HG03064 (cell line): ENCODE results near the gene FKBP15.

Source experiments
- ATAC-seq: cut with Tn5 transposase; IDR thresholded peaks from one replicate; pipeline ENCODE4 v1.9.1; 2021; ENCODE audit warnings: low read depth; ENCODE audit not compliant: unreplicated experiment

FKBP15 gene

GRCh38 chr9:113184539-113184938, 36.5 kb downstream of the FKBP15 start:
- ATAC-seq = no peak

GRCh38 chr9:113183956-113184488, 37.1 kb downstream of the FKBP15 start:
- no peak for ATAC-seq

GRCh38 chr9:113181165-113181564, 39.9 kb downstream of the FKBP15 start:
- ATAC-seq = no peak

- no peak for ATAC-seq
Measured at GRCh38 chr9:113179839-113180238, 41.2 kb downstream of the FKBP15 start.

DNA sequence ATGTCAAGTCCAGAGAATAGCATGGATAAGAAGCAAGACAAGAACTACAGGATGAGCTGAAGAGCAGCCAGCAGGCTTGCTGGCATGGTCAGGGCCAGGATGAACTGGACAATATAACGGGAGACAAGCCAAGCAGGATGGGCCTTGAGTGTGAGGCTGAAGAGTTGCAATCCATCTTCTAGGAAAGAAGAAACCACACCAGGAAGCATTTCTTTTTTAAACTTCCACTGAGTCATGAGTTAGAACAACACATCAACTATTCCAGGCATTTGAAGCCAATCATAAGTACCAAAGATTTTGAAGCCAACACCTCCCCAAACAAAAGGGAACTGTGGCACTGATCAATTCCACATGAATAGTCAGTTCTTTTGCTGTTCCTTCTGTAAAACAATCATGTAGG, 43.0 kb downstream of the FKBP15 start:
- no peak for ATAC-seq

GRCh38 chr9:113177251-113177650, 43.8 kb downstream of the FKBP15 start:
- no peak for ATAC-seq

- no peak for ATAC-seq
Measured at GRCh38 chr9:113176803-113177202, 44.3 kb downstream of the FKBP15 start.

- ATAC-seq = no peak
Measured at GRCh38 chr9:113173341-113173740, 47.7 kb downstream of the FKBP15 start.

- ATAC-seq = no peak
Measured at GRCh38 chr9:113168809-113169208, 52.3 kb downstream of the FKBP15 start.

DNA sequence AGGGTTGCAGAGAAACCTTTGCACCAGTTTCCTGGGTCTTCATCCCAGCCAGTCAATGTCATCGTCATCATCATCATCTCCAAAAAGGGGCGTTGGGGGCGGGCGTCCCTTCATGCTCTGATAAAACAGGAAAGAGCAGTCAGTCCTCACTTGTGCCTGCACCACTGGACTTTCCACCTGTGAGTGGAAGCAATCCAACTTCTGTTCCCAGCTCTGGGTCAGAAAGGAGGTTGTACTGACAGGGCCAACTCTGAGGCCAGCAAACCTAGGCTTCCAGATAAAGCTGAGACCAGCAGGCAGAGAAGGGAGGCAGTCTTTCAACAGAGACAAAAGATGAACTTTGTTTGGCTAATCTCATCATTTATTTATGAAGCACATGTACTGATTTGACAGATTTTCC, 55.0 kb downstream of the FKBP15 start:
- ATAC-seq = no peak

- no peak for ATAC-seq
Measured at GRCh38 chr9:113164536-113165300, 56.4 kb downstream of the FKBP15 start.

- no peak for ATAC-seq
Measured at GRCh38 chr9:113163001-113163400, 58.1 kb downstream of the FKBP15 start.

DNA sequence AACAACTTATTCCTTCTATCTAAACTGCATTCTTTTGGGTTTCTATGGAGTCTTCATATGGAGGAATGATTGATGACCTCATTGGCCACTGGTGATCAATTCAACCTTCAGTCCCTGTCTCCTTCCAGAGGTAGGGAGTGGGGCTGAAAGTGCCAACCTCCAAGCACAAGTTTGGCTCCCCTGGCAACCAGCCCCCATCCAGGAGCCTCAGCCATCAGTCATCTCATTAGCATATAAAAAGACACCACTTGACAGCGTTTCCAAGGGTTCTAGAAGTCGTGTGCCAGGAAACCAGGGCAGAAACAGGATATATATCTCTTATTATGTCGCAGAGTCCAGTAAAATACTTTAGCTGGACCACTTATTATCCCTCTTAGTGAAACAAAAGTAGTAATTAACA, 60.5 kb downstream of the FKBP15 start:
- ATAC-seq = no peak

DNA sequence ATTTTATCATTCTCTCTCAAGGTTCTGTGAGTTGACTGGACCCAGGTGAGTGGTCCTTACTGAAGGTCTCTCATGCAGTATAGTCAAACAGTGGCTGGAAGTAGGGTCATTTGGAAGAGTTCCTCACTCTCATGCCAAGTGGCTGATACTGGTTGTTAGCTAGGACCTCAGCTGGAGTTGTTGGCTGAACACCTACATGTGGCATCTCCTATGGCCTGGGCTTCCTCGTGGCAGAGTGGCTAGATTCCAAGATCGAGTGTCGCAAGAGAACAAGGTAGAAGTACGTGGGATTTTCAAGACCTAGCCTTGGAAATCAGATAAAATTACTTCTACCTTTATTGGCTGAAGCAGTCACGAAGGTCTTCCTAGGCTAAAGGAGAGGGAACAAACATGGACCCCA, 62.6 kb downstream of the FKBP15 start:
- ATAC-seq = no peak

DNA sequence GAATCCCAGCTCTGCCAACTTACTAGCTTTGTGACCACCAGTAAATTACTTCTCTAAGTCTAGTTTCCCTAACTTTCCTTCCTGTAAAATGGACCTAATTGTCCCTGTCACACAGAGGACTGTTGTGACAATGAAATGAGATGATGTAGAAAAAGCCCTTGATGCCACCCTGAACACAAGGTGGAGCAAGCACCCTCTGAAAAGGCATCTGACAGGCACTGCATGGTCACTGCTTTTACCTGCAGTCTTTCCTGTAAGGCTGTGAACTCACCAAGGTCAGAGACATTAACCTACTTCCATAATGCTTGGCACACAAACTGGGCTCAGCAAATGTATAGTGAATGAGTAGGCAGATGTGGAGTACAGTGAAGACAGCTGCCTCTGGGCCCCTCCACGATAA, 64.2 kb downstream of the FKBP15 start:
- no peak for ATAC-seq

DNA sequence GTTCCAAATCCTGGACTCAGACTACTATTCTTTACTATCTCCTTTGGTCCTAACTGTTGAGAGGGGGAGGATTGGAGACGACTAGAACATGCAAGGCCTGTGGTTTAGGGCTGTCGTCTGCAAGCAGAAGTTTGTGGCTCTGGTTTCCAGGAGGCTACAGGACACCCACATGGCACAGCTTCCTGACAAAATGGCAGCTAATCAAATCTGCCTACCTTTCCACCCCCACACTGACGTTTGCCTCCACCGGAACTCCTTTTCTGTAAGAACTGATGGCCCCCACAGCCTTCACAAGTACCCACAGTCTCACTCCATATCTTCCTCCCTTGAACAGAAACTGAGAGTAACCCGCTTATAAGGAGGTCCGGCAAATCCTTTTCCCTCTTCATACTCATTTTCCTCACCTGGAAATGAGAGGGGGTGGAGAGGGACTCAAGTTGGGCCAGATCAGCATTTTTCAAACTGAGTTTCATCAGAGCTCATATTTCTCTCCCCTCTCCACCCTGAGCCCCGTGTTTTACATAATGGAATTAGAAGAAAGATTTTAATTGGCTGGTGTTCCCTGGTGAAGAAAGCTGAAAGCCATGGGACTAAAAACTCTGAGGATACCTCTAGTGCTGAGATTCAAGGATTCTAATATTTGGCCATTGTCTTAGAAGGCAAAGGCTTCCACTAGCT, 65.0 kb downstream of the FKBP15 start:
- no peak for ATAC-seq

GRCh38 chr9:113154946-113155345, 66.1 kb downstream of the FKBP15 start:
- no peak for ATAC-seq

- ATAC-seq = no peak
Measured at GRCh38 chr9:113154471-113154870, 66.6 kb downstream of the FKBP15 start.

DNA sequence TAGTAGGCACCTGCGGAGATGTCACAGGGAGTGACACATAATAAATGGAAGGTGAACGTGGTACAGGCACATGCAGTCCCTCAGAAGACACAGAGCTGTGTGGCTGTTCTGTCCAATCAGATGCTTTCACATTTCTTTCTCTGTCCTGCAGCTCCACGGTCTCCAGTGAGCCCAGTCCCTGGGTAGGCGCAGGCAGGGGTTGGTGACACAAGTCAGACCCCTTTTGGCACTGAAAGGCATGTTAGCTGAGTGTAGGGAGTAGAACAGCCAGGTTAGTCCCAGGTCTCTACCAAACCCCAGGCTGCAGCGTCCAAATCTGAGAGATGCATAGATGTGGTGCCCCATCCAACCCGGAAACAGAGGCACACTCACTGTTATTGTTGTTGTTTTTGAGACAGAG, 67.5 kb downstream of the FKBP15 start:
- no peak for ATAC-seq

GRCh38 chr9:113152699-113153098, 68.4 kb downstream of the FKBP15 start:
- ATAC-seq = no peak

DNA sequence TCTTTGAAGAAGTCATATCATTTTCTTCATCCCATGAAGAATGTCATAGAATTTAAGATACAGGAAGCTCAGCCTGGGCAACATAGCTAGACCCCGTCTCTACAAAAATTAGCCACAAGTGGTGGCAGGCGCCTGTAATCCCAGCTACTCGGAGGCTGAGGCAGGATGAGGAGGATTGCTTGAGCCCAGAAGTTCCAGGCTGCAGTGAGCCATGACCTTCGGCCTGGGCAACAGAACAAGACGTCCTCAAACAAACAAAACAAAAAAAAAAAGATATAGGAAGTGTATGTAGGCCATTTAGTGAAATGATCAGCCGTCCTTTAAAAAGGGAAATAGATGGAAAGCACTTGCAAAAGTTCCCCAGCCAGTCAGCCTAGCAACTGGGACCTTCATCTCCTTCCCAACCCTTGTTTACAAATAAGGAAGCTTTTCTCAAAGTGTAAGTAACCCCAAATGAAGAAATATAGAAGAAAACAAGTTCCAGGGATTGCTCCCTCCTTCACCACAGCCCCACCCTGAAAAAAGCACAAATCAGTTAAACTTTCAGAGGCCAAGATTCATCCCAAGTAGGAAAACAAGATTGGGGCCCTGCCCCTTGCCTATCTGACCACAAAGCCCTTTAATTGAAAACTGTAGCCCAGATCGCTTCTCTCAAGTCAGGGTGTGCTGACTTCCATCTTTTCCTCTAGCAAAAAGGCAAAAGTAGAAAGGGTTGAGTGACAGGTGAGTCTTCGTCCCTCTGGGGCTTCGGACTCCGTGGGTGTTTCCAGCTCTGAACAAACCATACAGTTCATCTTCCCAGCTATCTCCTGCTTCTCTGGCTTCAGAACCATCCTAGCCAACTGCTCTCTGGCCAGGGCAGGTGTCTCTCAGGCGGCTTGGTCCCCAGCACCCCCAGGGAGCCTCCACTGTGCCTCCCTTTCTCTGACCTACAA, 69.1 kb downstream of the FKBP15 start:
- no peak for ATAC-seq
